ENCODE results near the gene PPM1K. TPM values are rescaled to one million over a fixed set of nuclear protein-coding genes. Genes with fewer than 3 reads are reported as not detected.
A peak's percentile ranks its signal among the peaks of the same experiment; 100 is the strongest.

The PPM1K gene
- total and polyA plus RNA-seq, 2 donors (not counting 3 experiments of a cell fraction or from before 2014, with no cell fraction given) = 4.0 to 8.6 TPM

DNA sequence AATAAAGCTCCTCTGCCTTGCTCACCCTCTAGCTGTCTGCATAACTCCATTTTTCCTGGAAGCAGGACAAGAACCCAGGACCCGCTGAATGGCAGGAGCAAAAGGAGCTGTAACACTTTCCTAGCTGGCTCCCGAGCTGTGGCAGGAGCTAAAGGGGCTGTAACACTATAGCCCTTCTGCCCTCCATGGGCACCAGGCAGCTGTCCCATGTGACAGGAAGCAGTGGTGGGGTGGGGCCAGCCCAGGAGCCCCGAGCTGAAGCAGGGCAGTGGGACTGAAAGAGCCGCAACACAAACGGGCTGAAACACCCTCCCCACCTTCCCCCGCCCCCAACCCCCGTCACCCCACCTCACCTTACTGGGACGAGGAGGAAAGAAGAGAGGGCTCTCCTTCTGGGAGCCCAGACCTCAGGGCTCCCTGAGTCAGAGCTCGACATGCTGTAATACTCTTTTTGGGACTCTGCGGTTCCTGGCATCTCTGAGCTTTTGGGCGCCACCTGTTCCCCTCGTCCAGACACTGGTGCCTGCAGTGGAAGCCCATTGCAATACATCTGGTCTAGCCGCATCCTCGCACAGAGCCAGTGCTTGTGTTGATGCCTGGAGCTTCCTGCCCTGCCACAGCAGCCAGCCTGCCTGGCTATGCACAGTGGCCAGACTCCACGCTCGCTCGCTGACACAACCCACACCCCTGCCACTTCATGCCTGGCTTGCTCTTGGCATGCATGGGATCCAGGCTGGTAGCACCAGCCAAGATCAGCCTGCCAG lies 39.4 kb downstream of the PPM1K start:
- CTCF ChIA-PET = interaction anchor here (1.1 kb wide), 1 partner anchor 26 kb away, joined by 3 read pairs; no protein-coding TSS in a partner anchor
- dilution Hi-C loops (cut with MboI; ENCODE audit: extremely low pct_ligation_motif_present, low sequenced_read_pairs) (no loop called here), intact Hi-C loops (cut with micrococcal nuclease) (no loop called here)
- H4K20me1 ChIP-seq (replicated peaks; ENCODE audit: control insufficient read depth, extremely low read depth, insufficient read depth, low read length) = no peaks in the 10 kb centered on the region
- H3K9me3 ChIP-seq (replicated peaks; ENCODE audit: control insufficient read depth, insufficient read depth, low read length) = no peaks in the 10 kb centered on the region
- H2AFZ ChIP-seq (ENCODE audit: low read depth, low read length) = peak overlapping the region; percentile 81
- no peaks in the 10 kb centered on the region for H3K36me3 ChIP-seq (ENCODE audit: control insufficient read depth in 2 of 2, extremely low read depth in 1 of 2, insufficient read depth in 2 of 2, low read length in 2 of 2)
- H3K79me2 ChIP-seq (ENCODE audit: control insufficient read depth, insufficient read depth, low read length) = no peaks in the 10 kb centered on the region
- no peaks in the 10 kb centered on the region for H3K27me3 ChIP-seq (ENCODE audit: control insufficient read depth in 2 of 2, insufficient read depth in 2 of 2, low read length in 2 of 2)
- POLR2A ChIA-PET = no interaction called here
- H3K9me1 ChIP-seq (replicated peaks; ENCODE audit: control insufficient read depth, extremely low read depth, insufficient read depth, low read length) = no peaks in the 10 kb centered on the region
- no peak overlapping the region for H3K4me3 ChIP-seq (replicated peaks in 1 of 3; ENCODE audit: insufficient read depth in 1 of 3, low read depth in 1 of 3, low read length in 3 of 3)
- DNase-seq (ENCODE audit: low read depth, low spot score) (no peak), FAIRE-seq (no peak)
- no peaks in the 10 kb centered on the region for H3K4me1 ChIP-seq (ENCODE audit: control insufficient read depth, extremely low read depth, insufficient read depth, low read length)
- TF ChIP-seq FOS (IDR thresholded peaks at IDR 0.05; ENCODE audit: borderline replicate concordance, insufficient read depth, low read length) = no peak
- no peak for TF ChIP-seq JUN (IDR thresholded peaks at IDR 0.05; ENCODE audit: borderline replicate concordance, insufficient read depth, insufficient read length, low read depth)
- no peak for TF ChIP-seq MYC (IDR thresholded peaks at IDR 0.05; ENCODE audit: low read depth, low read length)
- H3K27ac ChIP-seq (ENCODE audit: insufficient read depth, low read depth, low read length) = no peak overlapping the region
- H3K4me2 ChIP-seq (ENCODE audit: insufficient read depth, low read length) = no peak overlapping the region
- H3K9ac ChIP-seq (replicated peaks; ENCODE audit: extremely low read depth, insufficient read depth, low read length) = no peak overlapping the region
- BruUV-seq (replicated peaks) = no TSS peak

GRCh38 chr4:88244056-88244455 lies 40.3 kb downstream of the PPM1K start:
- Histone ChIP-seq H3K4me2 (ENCODE audit: insufficient read depth, low read length) (no peak overlapping the region), H3K27me3 (ENCODE audit: control insufficient read depth in 2 of 2, insufficient read depth in 2 of 2, low read length in 2 of 2) (no peaks in the 10 kb centered on the region), H3K79me2 (ENCODE audit: control insufficient read depth, insufficient read depth, low read length) (no peaks in the 10 kb centered on the region), H2AFZ (ENCODE audit: low read depth, low read length) (no peak overlapping the region), H3K9me1 (replicated peaks; ENCODE audit: control insufficient read depth, extremely low read depth, insufficient read depth, low read length) (no peaks in the 10 kb centered on the region), H3K4me3 (replicated peaks in 1 of 3; ENCODE audit: insufficient read depth in 1 of 3, low read depth in 1 of 3, low read length in 3 of 3) (no peak overlapping the region), H3K4me1 (ENCODE audit: control insufficient read depth, extremely low read depth, insufficient read depth, low read length) (no peaks in the 10 kb centered on the region), H3K27ac (ENCODE audit: insufficient read depth, low read depth, low read length) (no peak overlapping the region), H3K9me3 (replicated peaks; ENCODE audit: control insufficient read depth, insufficient read depth, low read length) (no peaks in the 10 kb centered on the region), H4K20me1 (replicated peaks; ENCODE audit: control insufficient read depth, extremely low read depth, insufficient read depth, low read length) (no peaks in the 10 kb centered on the region), H3K9ac (replicated peaks; ENCODE audit: extremely low read depth, insufficient read depth, low read length) (no peak overlapping the region), H3K36me3 (ENCODE audit: control insufficient read depth in 2 of 2, extremely low read depth in 1 of 2, insufficient read depth in 2 of 2, low read length in 2 of 2) (no peaks in the 10 kb centered on the region)
- POLR2A ChIA-PET = no interaction called here
- FAIRE-seq (no peak), DNase-seq (ENCODE audit: low read depth, low spot score) (no peak)
- no TSS peak for BruUV-seq (replicated peaks)
- CTCF ChIA-PET = no interaction called here
- no peak for TF ChIP-seq GATA2 (IDR thresholded peaks at IDR 0.05; ENCODE audit: insufficient read depth, insufficient read length, low read depth, low read length)
- no peak for TF ChIP-seq EZH2 (IDR thresholded peaks at IDR 0.05; ENCODE audit: borderline replicate concordance, low read depth, low read length, severe bottlenecking)
- TF ChIP-seq CTCF (IDR thresholded peaks at IDR 0.05; ENCODE audit: extremely low read depth in 1 of 2, insufficient read depth in 1 of 2, low read depth in 1 of 2, low read length in 2 of 2) = no peak
- no peak for TF ChIP-seq MAX (IDR thresholded peaks at IDR 0.05; ENCODE audit: insufficient read depth, insufficient read length)
- TF ChIP-seq JUN (IDR thresholded peaks at IDR 0.05; ENCODE audit: borderline replicate concordance, insufficient read depth, insufficient read length, low read depth) = no peak
- TF ChIP-seq POLR2A (IDR thresholded peaks at IDR 0.05; ENCODE audit: low read depth, low read length) = no peak
- TF ChIP-seq MYC (IDR thresholded peaks at IDR 0.05; ENCODE audit: low read depth, low read length) = no peak
- TF ChIP-seq FOS (IDR thresholded peaks at IDR 0.05; ENCODE audit: borderline replicate concordance, insufficient read depth, low read length) = no peak
- TF ChIP-seq POLR2AphosphoS5 (IDR thresholded peaks at IDR 0.05; ENCODE audit: insufficient read depth, low read depth, low read length) = no peak
- intact Hi-C loops (cut with micrococcal nuclease) (no loop called here), dilution Hi-C loops (cut with MboI; ENCODE audit: extremely low pct_ligation_motif_present, low sequenced_read_pairs) (no loop called here)
